OCI-LY3 (cell line): Measurements from ENCODE around the gene FAF2.
"Not testable (repeated sequence)": the region's sequence is repeated elsewhere in the genome, so short reads cannot be mapped to it uniquely, and the experiment has no call there.

Source experiments
- H2AFZ ChIP-seq: fragments of 200-600, 300-600 bp; shearing (Covaris generic); 2 replicates; pipeline ENCODE4 v1.6.0; 2014; ENCODE audit warnings: antibody characterized with exemption, low read depth, low read length
- H3K27ac ChIP-seq: fragments of 200-600, 300-600 bp; sonication (generic); 2 replicates; pipeline ENCODE4 v1.5.1; 2014; ENCODE audit warnings: mild to moderate bottlenecking, low read length, moderate library complexity, mixed read lengths
- H3K27me3 ChIP-seq: fragments of 200-600, 300-600 bp; sonication (generic); 2 replicates; pipeline ENCODE4 v1.6.1; 2014; ENCODE audit warnings: low read depth, low read length, mixed read lengths
- H3K36me3 ChIP-seq: fragments of 200-600, 300-600 bp; sonication (generic); replicated peaks from 2 replicates; pipeline ENCODE3; 2014; ENCODE audit warnings: low read depth, low read length, mixed read lengths
- H3K4me1 ChIP-seq: fragments of 300-600, 200-600 bp; sonication (generic); 2 replicates; pipeline ENCODE4 v1.6.1; 2014; ENCODE audit warnings: low read length, mixed read lengths
- H3K4me2 ChIP-seq: fragments of 200-600, 300-600 bp; sonication (generic); 2 replicates; pipeline ENCODE4 v1.6.1; 2014; ENCODE audit warnings: low read length, mixed read lengths
- H3K4me3 ChIP-seq: fragments of 300-600, 200-600 bp; sonication (generic); 2 replicates; pipeline ENCODE4 v1.5.1; 2014; ENCODE audit warnings: antibody characterized with exemption, mild to moderate bottlenecking, low read length, moderate library complexity
- H3K79me2 ChIP-seq: fragments of 300-600, 200-600 bp; shearing (Covaris generic); 2 replicates; pipeline ENCODE4 v1.6.1; 2014; ENCODE audit warnings: mild to moderate bottlenecking, low read length, mixed read lengths
- H3K9ac ChIP-seq: fragments of 300-600, 200-600 bp; shearing (Covaris generic); 2 replicates; pipeline ENCODE4 v1.6.0; 2014; ENCODE audit warnings: mild to moderate bottlenecking, low read length, moderate library complexity
- H3K9me3 ChIP-seq: fragments of 200-600, 300-600 bp; shearing (Covaris generic); 2 replicates; pipeline ENCODE4 v1.6.1; 2014; ENCODE audit warnings: low read length, mixed read lengths; ENCODE audit not compliant: insufficient read depth
- H4K20me1 ChIP-seq: fragments of 200-600, 300-600 bp; sonication (generic); 2 replicates; pipeline ENCODE4 v1.6.1; 2016; ENCODE audit warnings: low read length, mixed read lengths; ENCODE audit not compliant: insufficient read depth
- EZH2phosphoT487 ChIP-seq: fragments of 200-600 bp; shearing (Covaris generic); IDR thresholded peaks from 2 replicates; pipeline ENCODE4 v1.6.1; 2018; ENCODE audit warnings: antibody characterized with exemption, mixed run types, low read depth
- TF ChIP-seq, protein P1 (sequence below): fragments of 200-600, 300-600 bp; sonication (generic); IDR thresholded peaks from 2 replicates; pipeline ENCODE4 v1.5.1; 2014; ENCODE audit warnings: antibody characterized with exemption, low read length, low read depth

The FAF2 gene

GRCh38 chr5:176436656-176437055, 11.5 kb upstream of the FAF2 start:
- H3K27me3 ChIP-seq = no peaks in the 10 kb centered on the region
- H3K4me3 ChIP-seq = peak overlapping the region; percentile 44; the same call in 1 of the 2 replicates
- no peak overlapping the region for H3K27ac ChIP-seq
- peak overlapping the region; percentile 55 for H3K4me2 ChIP-seq
- no peaks in the 10 kb centered on the region for H3K9me3 ChIP-seq
- TF ChIP-seq EZH2phosphoT487 = no peak
- TF ChIP-seq, protein P1, sequence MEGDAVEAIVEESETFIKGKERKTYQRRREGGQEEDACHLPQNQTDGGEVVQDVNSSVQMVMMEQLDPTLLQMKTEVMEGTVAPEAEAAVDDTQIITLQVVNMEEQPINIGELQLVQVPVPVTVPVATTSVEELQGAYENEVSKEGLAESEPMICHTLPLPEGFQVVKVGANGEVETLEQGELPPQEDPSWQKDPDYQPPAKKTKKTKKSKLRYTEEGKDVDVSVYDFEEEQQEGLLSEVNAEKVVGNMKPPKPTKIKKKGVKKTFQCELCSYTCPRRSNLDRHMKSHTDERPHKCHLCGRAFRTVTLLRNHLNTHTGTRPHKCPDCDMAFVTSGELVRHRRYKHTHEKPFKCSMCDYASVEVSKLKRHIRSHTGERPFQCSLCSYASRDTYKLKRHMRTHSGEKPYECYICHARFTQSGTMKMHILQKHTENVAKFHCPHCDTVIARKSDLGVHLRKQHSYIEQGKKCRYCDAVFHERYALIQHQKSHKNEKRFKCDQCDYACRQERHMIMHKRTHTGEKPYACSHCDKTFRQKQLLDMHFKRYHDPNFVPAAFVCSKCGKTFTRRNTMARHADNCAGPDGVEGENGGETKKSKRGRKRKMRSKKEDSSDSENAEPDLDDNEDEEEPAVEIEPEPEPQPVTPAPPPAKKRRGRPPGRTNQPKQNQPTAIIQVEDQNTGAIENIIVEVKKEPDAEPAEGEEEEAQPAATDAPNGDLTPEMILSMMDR = no peak
- no peak overlapping the region for H3K9ac ChIP-seq
- H3K79me2 ChIP-seq = no peaks in the 10 kb centered on the region
- no peaks in the 10 kb centered on the region for H3K36me3 ChIP-seq
- H3K4me1 ChIP-seq = peaks cover 5% of the 10 kb centered on the region
- H2AFZ ChIP-seq = 0 out of 2 replicates have a peak overlapping the region, but pooled peaks have one; percentile 46
- no peaks in the 10 kb centered on the region for H4K20me1 ChIP-seq

- Histone ChIP-seq H3K4me1 (peaks cover 5% of the 10 kb centered on the region), H3K27ac (no peak overlapping the region), H4K20me1 (no peaks in the 10 kb centered on the region), H3K79me2 (no peaks in the 10 kb centered on the region), H3K4me2 (no peak overlapping the region), H3K27me3 (no peaks in the 10 kb centered on the region), H3K4me3 (no peak overlapping the region), H3K9ac (no peak overlapping the region), H2AFZ (no peak overlapping the region), H3K9me3 (no peaks in the 10 kb centered on the region), H3K36me3 (no peaks in the 10 kb centered on the region)
- TF ChIP-seq, protein P1 = no peak
Observed at GRCh38 chr5:176438959-176439757, 9.0 kb upstream of the FAF2 start.

DNA sequence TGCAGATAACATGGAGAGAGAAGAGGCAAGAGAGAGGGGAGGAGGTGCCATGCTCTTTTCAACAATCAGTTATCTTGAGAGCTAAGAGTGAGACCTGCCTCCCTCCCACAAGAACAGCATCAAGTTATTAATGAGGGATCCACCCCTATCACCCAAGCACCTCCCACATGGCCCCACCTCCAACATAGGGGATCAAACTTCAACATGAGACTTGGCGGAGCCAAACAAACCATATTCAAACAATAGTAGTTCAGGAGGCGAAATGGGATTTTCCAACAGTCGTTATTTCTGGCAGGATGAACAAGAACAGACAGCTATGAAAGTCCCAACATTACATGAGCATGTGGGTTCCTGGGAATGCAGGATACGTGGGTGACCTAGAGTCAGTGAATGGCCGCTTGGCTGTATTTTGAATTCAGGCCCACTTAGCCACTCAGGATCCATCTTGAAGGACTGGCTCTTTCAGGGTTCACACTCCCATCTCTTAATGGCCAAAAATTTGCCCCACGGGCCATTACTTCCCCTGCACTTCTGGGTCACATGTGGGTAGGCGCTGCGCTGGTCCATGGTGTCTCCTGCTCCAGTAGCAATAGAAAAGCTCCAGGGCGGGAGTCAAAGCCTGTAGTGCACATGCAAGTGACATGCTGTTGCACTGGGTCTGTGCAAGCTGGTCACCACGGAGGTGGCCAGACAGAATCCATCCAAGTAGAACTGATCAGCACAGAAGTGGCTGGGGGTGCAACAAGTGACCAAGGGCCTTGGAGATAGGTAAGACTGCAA, 7.1 kb upstream of the FAF2 start:
- H3K27ac ChIP-seq = no peak overlapping the region

GRCh38 chr5:176441921-176442323, 6.3 kb upstream of the FAF2 start:
- no peak overlapping the region for H2AFZ ChIP-seq
- H3K4me2 ChIP-seq = no peak overlapping the region
- H3K79me2 ChIP-seq = peaks cover 1% of the 10 kb centered on the region; the same call in 1 of the 2 replicates
- no peak overlapping the region for H3K4me3 ChIP-seq
- H3K36me3 ChIP-seq = no peaks in the 10 kb centered on the region
- H3K27me3 ChIP-seq = no peaks in the 10 kb centered on the region
- peaks cover 3% of the 10 kb centered on the region for H3K4me1 ChIP-seq
- H3K9ac ChIP-seq = no peak overlapping the region
- H3K9me3 ChIP-seq = no peaks in the 10 kb centered on the region
- TF ChIP-seq, protein P1 = no peak
- TF ChIP-seq EZH2phosphoT487 = no peak
- H3K27ac ChIP-seq = no peak overlapping the region
- H4K20me1 ChIP-seq = no peaks in the 10 kb centered on the region

More for the DNA sequence above, 7.1 kb upstream of the FAF2 start:
- Histone ChIP-seq H4K20me1 (no peaks in the 10 kb centered on the region), H3K4me2 (no peak overlapping the region), H3K4me1 (peaks cover 5% of the 10 kb centered on the region), H2AFZ (no peak overlapping the region), H3K27me3 (no peaks in the 10 kb centered on the region), H3K79me2 (no peaks in the 10 kb centered on the region), H3K9me3 (no peaks in the 10 kb centered on the region), H3K9ac (no peak overlapping the region), H3K4me3 (no peak overlapping the region), H3K36me3 (no peaks in the 10 kb centered on the region)
- no peak for TF ChIP-seq EZH2phosphoT487
- TF ChIP-seq, protein P1 = no peak

- H3K9ac ChIP-seq, H3K79me2 ChIP-seq, H3K9me3 ChIP-seq, H3K4me3 ChIP-seq, H2AFZ ChIP-seq, H3K27ac ChIP-seq, H4K20me1 ChIP-seq, H3K4me1 ChIP-seq, H3K27me3 ChIP-seq, H3K4me2 ChIP-seq, H3K36me3 ChIP-seq: not testable (repeated sequence)
Observed at GRCh38 chr5:176442911-176443310, 5.3 kb upstream of the FAF2 start.
